ENCODE data around the gene CDK5R2.
"Not testable (repeated sequence)": the region's sequence is repeated elsewhere in the genome, so short reads cannot be mapped to it uniquely, and the experiment has no call there.

Gene CDK5R2

DNA sequence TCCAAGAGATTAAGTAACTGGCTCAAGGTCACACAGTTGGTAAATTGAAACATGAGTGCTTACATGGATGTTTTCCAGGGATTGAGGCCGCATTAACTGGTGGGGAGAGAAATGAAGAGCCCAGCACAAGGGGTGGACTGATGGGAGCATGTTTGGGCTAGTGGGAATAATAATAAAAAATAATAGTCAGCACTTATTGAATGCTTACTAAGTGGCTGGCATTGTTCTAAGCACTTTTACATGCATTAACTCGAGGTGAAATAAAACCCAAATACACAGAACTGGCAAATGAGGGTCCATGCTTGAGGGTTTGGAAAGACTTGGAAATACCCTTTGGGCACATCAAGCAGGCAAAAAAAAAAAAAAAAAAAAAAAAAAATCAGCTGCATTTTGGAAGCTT lies 34.0 kb upstream of the CDK5R2 start:
- H2BK12ac ChIP-seq (ENCODE audit: low read length in 2 of 2): no peak overlapping the region
- H2BK5ac ChIP-seq (ENCODE audit: low read depth, low read length, poor library complexity, severe bottlenecking): no peak overlapping the region
- no peak overlapping the region for H2BK15ac ChIP-seq (ENCODE audit: low read depth, poor library complexity, severe bottlenecking)

DNA sequence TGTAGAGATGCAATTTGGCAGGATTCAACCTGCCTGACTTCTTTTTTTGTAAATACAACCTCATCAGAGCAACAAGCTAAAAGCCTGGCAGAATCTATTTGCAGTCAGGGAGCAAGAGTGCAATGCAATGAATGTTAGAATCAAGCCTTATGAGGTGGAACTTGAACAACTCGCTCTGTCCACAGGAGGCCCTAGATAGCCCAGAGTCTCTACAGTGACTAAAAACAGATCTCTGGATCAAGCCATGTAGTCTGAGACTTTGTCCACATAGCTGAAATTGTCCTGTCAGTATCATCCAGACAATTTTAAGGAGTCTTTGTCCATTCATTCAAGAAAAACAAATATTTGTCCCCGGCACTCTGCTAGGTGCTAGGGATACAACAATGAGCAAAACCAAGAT lies 32.0 kb upstream of the CDK5R2 start:
- no peak overlapping the region for H3K9ac ChIP-seq (ENCODE audit: low read length)
- no peak overlapping the region for H2AK5ac ChIP-seq (ENCODE audit: low read length, severe bottlenecking)
- no peak for DNase-seq
- H4K8ac ChIP-seq (ENCODE audit: low read length): no peak overlapping the region
- H3K4me2 ChIP-seq (ENCODE audit: low read length, poor library complexity, severe bottlenecking): no peak overlapping the region
- no peak overlapping the region for H3K4me3 ChIP-seq (ENCODE audit: insufficient read depth in 1 of 2, low read depth in 1 of 2, low read length in 2 of 2)
- H3K4me1 ChIP-seq (ENCODE audit: control insufficient read depth, insufficient read depth, low read depth, low read length): no peaks in the 10 kb centered on the region
- no peaks in the 10 kb centered on the region for H3K79me1 ChIP-seq (replicated peaks; ENCODE audit: low read length, poor library complexity, severe bottlenecking)
- no peak overlapping the region for H2BK15ac ChIP-seq (ENCODE audit: low read depth, poor library complexity, severe bottlenecking)
- H3K36me3 ChIP-seq (ENCODE audit: control insufficient read depth in 1 of 2, insufficient read depth in 2 of 2, low read depth in 1 of 2, low read length in 2 of 2): no peaks in the 10 kb centered on the region
- H4K91ac ChIP-seq (ENCODE audit: low read length): no peak overlapping the region
- peaks cover 41 to 49% of the 10 kb centered on the region in 2 experiments for H3K27me3 ChIP-seq (ENCODE audit: control insufficient read depth in 1 of 2, insufficient read depth in 1 of 2, low read length in 2 of 2)
- 92% methylated on average over 2 of the region's 2 CpGs for WGBS
- H2BK5ac ChIP-seq (ENCODE audit: low read depth, low read length, poor library complexity, severe bottlenecking): no peak overlapping the region
- no peak overlapping the region for H2BK120ac ChIP-seq (ENCODE audit: low read depth, low read length)
- no peak overlapping the region for H3K27ac ChIP-seq (ENCODE audit: low read length, poor library complexity, severe bottlenecking)
- H3K9me3 ChIP-seq (ENCODE audit: control insufficient read depth, low read length): no peaks in the 10 kb centered on the region
- no peak overlapping the region for H3K18ac ChIP-seq (ENCODE audit: low read depth in 1 of 2, low read length in 2 of 2)
- no peak overlapping the region for H3K4ac ChIP-seq (ENCODE audit: low read depth in 1 of 2, low read length in 2 of 2)
- no peak overlapping the region for H3K14ac ChIP-seq (ENCODE audit: low read length in 2 of 2)
- no peak overlapping the region for H3K23ac ChIP-seq (ENCODE audit: low read length in 2 of 2)
- no peak overlapping the region for H2AFZ ChIP-seq (ENCODE audit: low read depth, low read length)
- H2BK12ac ChIP-seq (ENCODE audit: low read length in 2 of 2): no peak overlapping the region

More for the DNA sequence above, 34.0 kb upstream of the CDK5R2 start:
- H3K27me3 ChIP-seq (ENCODE audit: control insufficient read depth in 1 of 2, insufficient read depth in 1 of 2, low read length in 2 of 2): peaks cover 41 to 53% of the 10 kb centered on the region in 2 experiments
- H3K18ac ChIP-seq (ENCODE audit: low read depth in 1 of 2, low read length in 2 of 2): no peak overlapping the region
- WGBS: 48% methylated on average over 2 of the region's 2 CpGs
- no peaks in the 10 kb centered on the region for H3K79me1 ChIP-seq (replicated peaks; ENCODE audit: low read length, poor library complexity, severe bottlenecking)
- H4K8ac ChIP-seq (ENCODE audit: low read length): no peak overlapping the region
- H3K23ac ChIP-seq (ENCODE audit: low read length in 2 of 2): no peak overlapping the region
- H2AK5ac ChIP-seq (ENCODE audit: low read length, severe bottlenecking): no peak overlapping the region
- H3K36me3 ChIP-seq (ENCODE audit: control insufficient read depth in 1 of 2, insufficient read depth in 2 of 2, low read depth in 1 of 2, low read length in 2 of 2): no peaks in the 10 kb centered on the region
- H3K14ac ChIP-seq (ENCODE audit: low read length in 2 of 2): no peak overlapping the region
- no peak overlapping the region for H3K4ac ChIP-seq (ENCODE audit: low read depth in 1 of 2, low read length in 2 of 2)
- no peak overlapping the region for H3K9ac ChIP-seq (ENCODE audit: low read length)
- no peak overlapping the region for H3K4me3 ChIP-seq (ENCODE audit: insufficient read depth in 1 of 2, low read depth in 1 of 2, low read length in 2 of 2)
- H3K27ac ChIP-seq (ENCODE audit: low read length, poor library complexity, severe bottlenecking): no peak overlapping the region
- no peaks in the 10 kb centered on the region for H3K4me1 ChIP-seq (ENCODE audit: control insufficient read depth, insufficient read depth, low read depth, low read length)
- H4K91ac ChIP-seq (ENCODE audit: low read length): no peak overlapping the region
- DNase-seq: no peak
- no peak overlapping the region for H3K4me2 ChIP-seq (ENCODE audit: low read length, poor library complexity, severe bottlenecking)
- no peak overlapping the region for H2BK120ac ChIP-seq (ENCODE audit: low read depth, low read length)
- no peak overlapping the region for H2AFZ ChIP-seq (ENCODE audit: low read depth, low read length)
- H3K9me3 ChIP-seq (ENCODE audit: control insufficient read depth, low read length): no peaks in the 10 kb centered on the region

DNA sequence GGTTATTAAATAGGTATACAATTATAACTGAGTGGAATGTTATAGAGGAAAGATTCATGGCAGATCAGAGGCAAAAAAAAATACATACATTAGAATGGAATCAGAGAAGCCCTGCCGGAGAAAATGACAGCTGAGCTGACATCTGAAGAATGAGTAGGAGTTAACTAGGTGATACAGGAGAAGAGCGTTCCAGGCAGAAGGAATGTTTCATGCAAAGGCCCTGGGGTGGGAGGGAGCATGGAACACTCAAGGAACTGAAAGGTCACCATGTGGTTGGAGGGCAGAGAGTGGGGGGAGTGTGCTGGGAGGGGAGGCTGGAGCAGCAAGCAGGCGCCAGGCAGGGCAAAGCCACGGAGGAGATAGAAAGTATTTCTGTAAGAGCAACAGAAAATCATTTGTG lies 31.6 kb upstream of the CDK5R2 start:
- no peak overlapping the region for H2BK120ac ChIP-seq (ENCODE audit: low read depth, low read length)
- H3K27me3 ChIP-seq (ENCODE audit: control insufficient read depth in 1 of 2, insufficient read depth in 1 of 2, low read length in 2 of 2): peaks cover 41 to 52% of the 10 kb centered on the region in 2 experiments
- no peak overlapping the region for H2AFZ ChIP-seq (ENCODE audit: low read depth, low read length)
- no peaks in the 10 kb centered on the region for H3K36me3 ChIP-seq (ENCODE audit: control insufficient read depth in 1 of 2, insufficient read depth in 2 of 2, low read depth in 1 of 2, low read length in 2 of 2)
- H3K9me3 ChIP-seq (ENCODE audit: control insufficient read depth, low read length): no peaks in the 10 kb centered on the region
- H4K8ac ChIP-seq (ENCODE audit: low read length): no peak overlapping the region
- H3K4me1 ChIP-seq (ENCODE audit: control insufficient read depth, insufficient read depth, low read depth, low read length): peaks cover 1% of the 10 kb centered on the region
- no peak overlapping the region for H3K23ac ChIP-seq (ENCODE audit: low read length in 2 of 2)
- H3K4ac ChIP-seq (ENCODE audit: low read depth in 1 of 2, low read length in 2 of 2): no peak overlapping the region
- H2AK5ac ChIP-seq (ENCODE audit: low read length, severe bottlenecking): no peak overlapping the region
- H3K79me1 ChIP-seq (replicated peaks; ENCODE audit: low read length, poor library complexity, severe bottlenecking): no peaks in the 10 kb centered on the region
- no peak overlapping the region for H3K27ac ChIP-seq (ENCODE audit: low read length, poor library complexity, severe bottlenecking)
- H2BK12ac ChIP-seq (ENCODE audit: low read length in 2 of 2): no peak overlapping the region
- no peak overlapping the region for H3K4me3 ChIP-seq (ENCODE audit: insufficient read depth in 1 of 2, low read depth in 1 of 2, low read length in 2 of 2)
- no peak overlapping the region for H3K4me2 ChIP-seq (ENCODE audit: low read length, poor library complexity, severe bottlenecking)
- no peak overlapping the region for H2BK15ac ChIP-seq (ENCODE audit: low read depth, poor library complexity, severe bottlenecking)
- H2BK5ac ChIP-seq (ENCODE audit: low read depth, low read length, poor library complexity, severe bottlenecking): no peak overlapping the region
- no peak overlapping the region for H4K91ac ChIP-seq (ENCODE audit: low read length)
- whole genome bisulfite sequencing: 91% methylated on average over 2 of the region's 4 CpGs
- DNase-seq: no peak
- no peak overlapping the region for H3K18ac ChIP-seq (ENCODE audit: low read depth in 1 of 2, low read length in 2 of 2)
- no peak overlapping the region for H3K14ac ChIP-seq (ENCODE audit: low read length in 2 of 2)
- no peak overlapping the region for H3K9ac ChIP-seq (ENCODE audit: low read length)

DNA sequence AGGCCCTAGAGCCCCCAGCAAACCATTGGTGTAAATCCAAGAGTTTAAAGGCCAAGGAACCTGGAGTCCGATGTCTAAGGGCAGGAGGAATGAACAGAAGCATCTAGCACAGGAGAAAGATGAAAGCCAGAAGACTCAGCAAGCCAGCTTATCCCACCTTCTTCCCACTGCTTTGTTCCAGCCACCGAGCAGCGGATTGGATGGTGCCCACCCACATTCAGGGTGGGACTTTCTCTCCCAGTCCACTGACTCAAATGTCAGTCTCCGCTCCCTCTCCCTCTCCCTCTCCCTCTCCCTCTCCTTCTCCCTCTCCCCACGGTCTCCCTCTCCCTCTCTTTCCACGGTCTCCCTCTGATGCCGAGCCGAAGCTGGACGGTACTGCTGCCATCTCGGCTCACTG lies 29.0 kb upstream of the CDK5R2 start:
- not testable (repeated sequence) for H2BK15ac ChIP-seq (ENCODE audit: low read depth, poor library complexity, severe bottlenecking); H3K4me3 ChIP-seq (ENCODE audit: insufficient read depth in 1 of 2, low read depth in 1 of 2, low read length in 2 of 2); H2AFZ ChIP-seq (ENCODE audit: low read depth, low read length); H2BK5ac ChIP-seq (ENCODE audit: low read depth, low read length, poor library complexity, severe bottlenecking); H3K14ac ChIP-seq (ENCODE audit: low read length in 2 of 2); H3K9me3 ChIP-seq (ENCODE audit: control insufficient read depth, low read length); H3K79me1 ChIP-seq (replicated peaks; ENCODE audit: low read length, poor library complexity, severe bottlenecking); H3K9ac ChIP-seq (ENCODE audit: low read length); DNase-seq; H3K4me1 ChIP-seq (ENCODE audit: control insufficient read depth, insufficient read depth, low read depth, low read length); H4K91ac ChIP-seq (ENCODE audit: low read length); H3K36me3 ChIP-seq (ENCODE audit: control insufficient read depth in 1 of 2, insufficient read depth in 2 of 2, low read depth in 1 of 2, low read length in 2 of 2); H3K27ac ChIP-seq (ENCODE audit: low read length, poor library complexity, severe bottlenecking); H2BK12ac ChIP-seq (ENCODE audit: low read length in 2 of 2); H3K4ac ChIP-seq (ENCODE audit: low read depth in 1 of 2, low read length in 2 of 2); H3K4me2 ChIP-seq (ENCODE audit: low read length, poor library complexity, severe bottlenecking); H3K18ac ChIP-seq (ENCODE audit: low read depth in 1 of 2, low read length in 2 of 2); H4K8ac ChIP-seq (ENCODE audit: low read length); H2BK120ac ChIP-seq (ENCODE audit: low read depth, low read length); H2AK5ac ChIP-seq (ENCODE audit: low read length, severe bottlenecking); H3K23ac ChIP-seq (ENCODE audit: low read length in 2 of 2)
- H3K27me3 ChIP-seq (ENCODE audit: control insufficient read depth in 1 of 2, insufficient read depth in 1 of 2, low read length in 2 of 2): peaks cover 32 to 62% of the 10 kb centered on the region in 2 experiments
- 96% methylated on average over 3 of the region's 10 CpGs for WGBS

Measured in mesenchymal stem cell (in vitro differentiated cells and primary cell).